HG02884 (cell line): Measurements from ENCODE around the gene CEACAM6.

ENCODE experiments used
- ATAC-seq: cut with Tn5 transposase; IDR thresholded peaks from one replicate; pipeline ENCODE4 v1.9.1; 2021; ENCODE audit warnings: mild to moderate bottlenecking, moderate library complexity; ENCODE audit not compliant: unreplicated experiment

The CEACAM6 gene

GRCh38 chr19:41795031-41795461 is 39.7 kb downstream of the CEACAM6 start:
- no peak for ATAC-seq

GRCh38 chr19:41796362-41796761 is 41.0 kb downstream of the CEACAM6 start, which contains the start of gene CEACAM3:
TSS of gene CEACAM3 (plus strand) at chr19:41796587. CDS start at chr19:41796678, 91 bp downstream.
- ATAC-seq, result no peak

GRCh38 chr19:41796901-41797300 is 41.6 kb downstream of the CEACAM6 start:
- ATAC-seq, result no peak

- no peak for ATAC-seq
Measured at GRCh38 chr19:41799444-41800000, 44.2 kb downstream of the CEACAM6 start.

- ATAC-seq, result no peak
Measured at GRCh38 chr19:41801031-41801430, 45.7 kb downstream of the CEACAM6 start.

- ATAC-seq, result no peak
Measured at GRCh38 chr19:41801792-41802211, 46.5 kb downstream of the CEACAM6 start.

GRCh38 chr19:41802770-41803169 is 47.4 kb downstream of the CEACAM6 start:
- no peak for ATAC-seq

GRCh38 chr19:41804336-41804735 is 49.0 kb downstream of the CEACAM6 start:
- no peak for ATAC-seq

GRCh38 chr19:41807176-41807575 is 51.8 kb downstream of the CEACAM6 start:
- no peak for ATAC-seq

- no peak for ATAC-seq
Measured at GRCh38 chr19:41808663-41809566, 53.6 kb downstream of the CEACAM6 start.

- no peak for ATAC-seq
Measured at GRCh38 chr19:41810301-41810700, 55.0 kb downstream of the CEACAM6 start.

- ATAC-seq, result no peak
Measured at GRCh38 chr19:41811036-41811435, 55.7 kb downstream of the CEACAM6 start.

- no peak for ATAC-seq
Measured at GRCh38 chr19:41811981-41812380, 56.7 kb downstream of the CEACAM6 start.

- ATAC-seq, result no peak
Measured at GRCh38 chr19:41813911-41814310, 58.6 kb downstream of the CEACAM6 start.

- ATAC-seq, result no peak
Measured at GRCh38 chr19:41815301-41815700, 60.0 kb downstream of the CEACAM6 start.

GRCh38 chr19:41816761-41817160 is 61.4 kb downstream of the CEACAM6 start:
- no peak for ATAC-seq

GRCh38 chr19:41821003-41821735 is 65.8 kb downstream of the CEACAM6 start:
- no peak for ATAC-seq
